Esophagus squamous epithelium (tissue), 5 donors: ENCODE results near the gene UNC79. TPM values are rescaled to one million over a fixed set of nuclear protein-coding genes. Genes with fewer than 3 reads are reported as not detected.

Experiments used
- DNase-seq: peaks from one replicate; lab custom pipeline; 2025; lab: John Stamatoyannopoulos, UW
- H3K27ac ChIP-seq, 4 donors: fragments of 200-600 bp; sonication (generic); one replicate each; pipeline ENCODE4 v1.5.1; 2016 to 2019; ENCODE audit warnings: mild to moderate bottlenecking in 1 of 4
- H3K27me3 ChIP-seq, 4 donors: fragments of 200-600 bp; sonication (generic); 1 replicate in 3 of 4; 2 replicates in 1 of 4; pipeline versions ENCODE4 v1.5.1 to v1.6.0; 2017 to 2021; ENCODE audit warnings: antibody characterized with exemption in 1 of 4
- H3K36me3 ChIP-seq, 3 donors: fragments of 200-600 bp; sonication (generic); one replicate each; pipeline ENCODE4 v1.5.1; 2016 to 2019
- H3K4me1 ChIP-seq, 3 donors: fragments of 200-600 bp; sonication (generic); one replicate each; pipeline ENCODE4 v1.5.1; 2017 to 2019
- H3K4me3 ChIP-seq, 4 donors: fragments of 200-600 bp; sonication (generic); 1 replicate in 3 of 4; 2 replicates in 1 of 4; pipeline ENCODE4 v1.5.1; 2016 to 2019; ENCODE audit warnings: mild to moderate bottlenecking in 2 of 4, moderate library complexity in 1 of 4
- H3K9me3 ChIP-seq, 3 donors: fragments of 200-600 bp; sonication (generic); one replicate each; pipeline ENCODE4 v1.5.1; 2016 to 2019
- POLR2A ChIP-seq, 4 donors: fragments of 450-650 bp; IDR thresholded peaks; one replicate each; pipeline ENCODE4 v1.6.1; 2017; ENCODE audit warnings: antibody characterized with exemption in 4 of 4, mild to moderate bottlenecking in 4 of 4, moderate library complexity in 3 of 4
- WGBS, 2 donors: methylation state at CpG; one replicate each; pipeline ENCODE4 v1.1.5; 2018; 5-methylcytosine and 5-hydroxymethylcytosine counted together
- intact Hi-C: fragments of 100-400 bp; cut with DNase I; formaldehyde crosslinking; loops from one replicate; pipeline ENCODE4 v1.15.0; 2022
- total RNA-seq, 4 donors: library from RNA; depleted of rRNA; stranded (reverse); fragments of >200 nt; gene quantifications; one replicate each; pipeline ENCODE4 v1.1.0, GENCODE V29; 2016
- TF ChIP-seq, protein P1 (sequence below), 6 experiments: fragments of 450-650 bp in 4 of 6; fragments of 200-600 bp in 2 of 6; sonication (generic) in 2 of 6; IDR thresholded peaks; one replicate each; pipeline ENCODE4 v1.5.1; 2016 to 2019; ENCODE audit warnings: antibody characterized with exemption in 6 of 6, mild to moderate bottlenecking in 4 of 6, moderate library complexity in 4 of 6
- donor health status: DM: yes; HTN: yes; CAD: no.

UNC79 gene
- total RNA-seq, 4 donors from 2014 or later, result under 0.01 TPM; not detected in 3

GRCh38 chr14:93675651-93676050, 244.9 kb downstream of the UNC79 start:
- H3K27me3 ChIP-seq, result no peaks in the 10 kb centered on the region
- no peak overlapping the region for H3K27ac ChIP-seq
- no peaks in the 10 kb centered on the region for H3K9me3 ChIP-seq
- H3K4me3 ChIP-seq, result no peak overlapping the region
- TF ChIP-seq POLR2A (IDR thresholded peaks at IDR 0.05), result no peak
- TF ChIP-seq, protein P1, sequence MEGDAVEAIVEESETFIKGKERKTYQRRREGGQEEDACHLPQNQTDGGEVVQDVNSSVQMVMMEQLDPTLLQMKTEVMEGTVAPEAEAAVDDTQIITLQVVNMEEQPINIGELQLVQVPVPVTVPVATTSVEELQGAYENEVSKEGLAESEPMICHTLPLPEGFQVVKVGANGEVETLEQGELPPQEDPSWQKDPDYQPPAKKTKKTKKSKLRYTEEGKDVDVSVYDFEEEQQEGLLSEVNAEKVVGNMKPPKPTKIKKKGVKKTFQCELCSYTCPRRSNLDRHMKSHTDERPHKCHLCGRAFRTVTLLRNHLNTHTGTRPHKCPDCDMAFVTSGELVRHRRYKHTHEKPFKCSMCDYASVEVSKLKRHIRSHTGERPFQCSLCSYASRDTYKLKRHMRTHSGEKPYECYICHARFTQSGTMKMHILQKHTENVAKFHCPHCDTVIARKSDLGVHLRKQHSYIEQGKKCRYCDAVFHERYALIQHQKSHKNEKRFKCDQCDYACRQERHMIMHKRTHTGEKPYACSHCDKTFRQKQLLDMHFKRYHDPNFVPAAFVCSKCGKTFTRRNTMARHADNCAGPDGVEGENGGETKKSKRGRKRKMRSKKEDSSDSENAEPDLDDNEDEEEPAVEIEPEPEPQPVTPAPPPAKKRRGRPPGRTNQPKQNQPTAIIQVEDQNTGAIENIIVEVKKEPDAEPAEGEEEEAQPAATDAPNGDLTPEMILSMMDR (IDR thresholded peaks at IDR 0.05), result no peak
- no peaks in the 10 kb centered on the region for H3K36me3 ChIP-seq
- H3K4me1 ChIP-seq, result no peaks in the 10 kb centered on the region
- DNase-seq, result no peak
- intact Hi-C loops, result no loop called here

DNA sequence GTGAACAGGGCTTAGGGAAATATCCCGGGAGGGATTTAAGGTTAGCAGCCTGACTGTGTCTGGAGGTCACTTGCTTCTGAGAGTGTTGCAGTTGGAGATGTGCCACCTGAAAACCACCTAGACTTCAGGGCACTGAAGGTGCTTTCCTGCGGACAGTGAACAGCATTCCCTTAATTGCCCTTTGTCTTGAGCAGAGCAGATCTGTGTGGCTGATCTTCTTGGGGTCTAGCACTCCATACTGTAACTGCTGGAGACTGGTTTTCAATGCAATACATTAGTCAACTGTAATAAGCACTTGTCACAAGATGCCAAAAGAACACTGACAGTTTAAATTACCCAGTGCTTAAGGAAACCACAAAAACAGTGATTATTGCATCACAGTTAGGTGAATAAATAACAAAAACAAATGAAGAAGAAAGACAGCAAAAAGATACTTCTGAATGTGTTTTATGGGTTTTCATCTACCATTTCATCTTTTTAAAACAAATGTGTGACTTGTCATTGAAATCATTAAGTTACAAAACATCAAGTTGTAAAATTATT, 245.7 kb downstream of the UNC79 start:
- Histone ChIP-seq H3K36me3 (no peaks in the 10 kb centered on the region), H3K4me3 (no peak overlapping the region), H3K27me3 (peaks cover 0 to 4% (median 0%) of the 10 kb centered on the region in 4 donors), H3K27ac (no peak overlapping the region), H3K4me1 (no peaks in the 10 kb centered on the region), H3K9me3 (no peaks in the 10 kb centered on the region)
- 80 to 88% methylated on average over 1 to 2 of the region's 2 CpGs for WGBS, 2 donors
- no peak for DNase-seq
- TF ChIP-seq, protein P1 (IDR thresholded peaks at IDR 0.05), result no peak
- no peak for TF ChIP-seq POLR2A (IDR thresholded peaks at IDR 0.05)
- intact Hi-C loops, result no loop called here

DNA sequence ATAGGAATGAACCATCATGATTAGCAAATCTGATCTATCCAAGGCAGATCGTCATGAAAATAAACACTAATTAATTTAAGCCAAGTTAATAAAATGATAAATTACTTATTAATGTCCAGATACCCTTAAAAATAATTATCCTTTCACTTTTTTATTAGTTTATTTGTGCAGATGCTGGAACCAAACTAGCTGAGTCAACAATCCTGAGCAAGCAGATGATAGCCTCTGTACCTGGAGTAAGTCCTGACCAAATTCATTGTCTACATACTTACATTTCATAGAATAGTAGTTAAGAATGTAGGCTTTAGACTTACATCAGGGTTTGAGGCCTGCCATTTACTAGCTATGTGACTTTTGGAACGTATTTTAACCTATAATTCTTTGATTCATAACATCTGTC, 251.7 kb downstream of the UNC79 start:
- Histone ChIP-seq H3K36me3 (no peaks in the 10 kb centered on the region), H3K9me3 (no peaks in the 10 kb centered on the region), H3K4me3 (no peak overlapping the region), H3K4me1 (no peaks in the 10 kb centered on the region), H3K27me3 (peaks cover 0 to 9% (median 0%) of the 10 kb centered on the region in 4 donors), H3K27ac (no peak overlapping the region)
- no peak for DNase-seq
- intact Hi-C loops, result no loop called here
- TF ChIP-seq POLR2A (IDR thresholded peaks at IDR 0.05), result no peak
- TF ChIP-seq, protein P1 (IDR thresholded peaks at IDR 0.05), result no peak
- 66 to 73% methylated on average over 2 of the region's 2 CpGs for WGBS, 2 donors

- Histone ChIP-seq H3K4me1 (no peaks in the 10 kb centered on the region), H3K4me3 (no peak overlapping the region), H3K36me3 (no peaks in the 10 kb centered on the region), H3K27ac (no peak overlapping the region), H3K27me3 (peaks cover 0 to 14% (median 0%) of the 10 kb centered on the region in 4 donors), H3K9me3 (no peaks in the 10 kb centered on the region)
- WGBS, 2 donors, result 65 to 76% methylated on average over 5 of the region's 5 CpGs
- DNase-seq, result no peak
- intact Hi-C loops, result no loop called here
- TF ChIP-seq, protein P1 (IDR thresholded peaks at IDR 0.05), result no peak
- no peak for TF ChIP-seq POLR2A (IDR thresholded peaks at IDR 0.05)
Observed at GRCh38 chr14:93683226-93683625, 252.5 kb downstream of the UNC79 start.

DNA sequence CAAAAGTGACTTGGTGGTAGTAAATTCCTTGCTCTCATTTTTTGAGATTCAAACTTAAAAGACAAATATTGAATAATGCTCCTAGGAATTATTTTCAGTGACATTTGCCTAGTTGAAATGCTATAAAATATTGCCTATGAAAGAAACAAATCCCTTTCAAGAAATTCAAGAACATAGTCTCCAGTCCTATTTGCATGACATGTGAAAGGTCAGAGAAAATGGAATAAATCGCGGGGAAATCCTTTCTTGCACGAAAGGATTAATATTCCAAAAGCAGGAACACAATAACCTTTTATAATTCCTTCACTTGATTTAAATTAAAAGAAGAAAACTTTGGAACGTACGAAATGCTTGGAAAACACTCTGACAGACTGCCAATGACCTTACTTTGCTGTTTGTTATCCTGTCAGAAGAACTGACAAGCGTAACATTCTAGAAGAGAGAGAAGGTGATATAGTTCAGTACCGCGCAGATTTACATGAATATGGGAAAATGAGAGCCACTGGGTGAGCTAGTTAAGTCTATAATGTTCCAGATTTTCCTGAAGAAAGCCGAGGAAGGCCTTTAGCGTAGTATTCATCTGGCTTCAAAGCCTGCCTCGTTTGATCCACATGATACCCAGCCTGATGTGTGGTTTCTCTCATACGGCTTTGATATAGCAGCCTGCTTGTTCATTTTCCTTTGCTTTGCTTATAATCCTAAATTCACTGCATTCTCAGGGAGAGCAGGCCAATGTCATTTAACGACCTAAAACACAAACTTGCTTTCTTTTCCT, 254.6 kb downstream of the UNC79 start:
- H3K4me3 ChIP-seq, result no peak overlapping the region
- WGBS, 2 donors, result 68 to 77% methylated on average over 13 of the region's 13 CpGs
- no peaks in the 10 kb centered on the region for H3K9me3 ChIP-seq
- H3K36me3 ChIP-seq, result no peaks in the 10 kb centered on the region
- intact Hi-C loops, result no loop called here
- no peak overlapping the region for H3K27ac ChIP-seq
- DNase-seq, result no peak
- H3K4me1 ChIP-seq, result no peaks in the 10 kb centered on the region
- peaks cover 0 to 26% (median 0%) of the 10 kb centered on the region in 4 donors for H3K27me3 ChIP-seq
- TF ChIP-seq, protein P1 (IDR thresholded peaks at IDR 0.05), result no peak
- no peak for TF ChIP-seq POLR2A (IDR thresholded peaks at IDR 0.05)
